Upper lobe of left lung (tissue), 6 donors: ENCODE data around the gene SNX5. TPM values are rescaled to one million over a fixed set of nuclear protein-coding genes. Genes with fewer than 3 reads are reported as not detected.

ENCODE experiments used
- ATAC-seq, 2 donors: fragments of 200-7000 bp; cut with Tn5 transposase; one replicate each; pipeline ENCODE4 v1.9.1; 2022; ENCODE audit warnings: mild to moderate bottlenecking in 2 of 2, moderate library complexity in 2 of 2; ENCODE audit not compliant: low FRiP score in 2 of 2
- DNase-seq, 2 donors: peaks; one replicate each; pipeline ENCODE4 v3.0.0-alpha.2; 2019 to 2020
- H3K27ac ChIP-seq, 4 donors: fragments of 200-600 bp; sonication (generic); one replicate each; pipeline ENCODE4 v1.5.1; 2016 to 2019
- H3K27me3 ChIP-seq, 4 donors: fragments of 200-600 bp; sonication (generic); one replicate each; pipeline ENCODE4 v1.5.1; 2017 to 2019
- H3K36me3 ChIP-seq, 4 donors: fragments of 200-600 bp; sonication (generic); one replicate each; pipeline ENCODE4 v1.5.1; 2016 to 2019
- H3K4me1 ChIP-seq, 4 donors: fragments of 200-600 bp; sonication (generic); one replicate each; pipeline ENCODE4 v1.5.1; 2018 to 2019
- H3K4me3 ChIP-seq, 4 donors: fragments of 200-600 bp; sonication (generic); one replicate each; pipeline ENCODE4 v1.5.1; 2017 to 2019; ENCODE audit warnings: mild to moderate bottlenecking in 2 of 4, moderate library complexity in 1 of 4
- H3K9me3 ChIP-seq, 4 donors: fragments of 200-600 bp; sonication (generic); one replicate each; pipeline ENCODE4 v1.5.1; 2018 to 2019
- CTCF ChIP-seq, 6 experiments: fragments of 450-650 bp in 4 of 6; fragments of 200-600 bp in 2 of 6; sonication (generic) in 2 of 6; IDR thresholded peaks; one replicate each; pipeline ENCODE4 v1.5.1; 2016 to 2019; ENCODE audit warnings: antibody characterized with exemption in 6 of 6
- EP300 ChIP-seq, 4 donors: sonication (generic); formaldehyde crosslinking; IDR thresholded peaks; one replicate each; pipeline ENCODE4 v1.5.1; 2017; ENCODE audit warnings: antibody characterized with exemption in 4 of 4, control low read depth in 2 of 4
- POLR2A ChIP-seq, 4 donors: fragments of 450-650 bp; IDR thresholded peaks; one replicate each; pipeline ENCODE4 v1.5.1; 2016 to 2017; ENCODE audit warnings: antibody characterized with exemption in 4 of 4, mild to moderate bottlenecking in 2 of 4
- POLR2AphosphoS5 ChIP-seq, 2 donors: sonication (generic); formaldehyde crosslinking; IDR thresholded peaks; one replicate each; pipeline ENCODE4 v1.5.1; 2017; ENCODE audit warnings: antibody characterized with exemption in 2 of 2
- whole genome bisulfite sequencing, 2 donors: methylation state at CpG; one replicate each; pipeline ENCODE4 v1.1.5; 2017 to 2018; 5-methylcytosine and 5-hydroxymethylcytosine counted together
- total RNA-seq, 6 donors: library from RNA; depleted of rRNA in 4 of 6; stranded (reverse); fragments of >200 nt in 4 of 6; gene quantifications; one replicate each; pipeline versions ENCODE4 v1.1.0 to v1.2.1, GENCODE V29; 2016 to 2021
- donor health status: DM: no; HTN: no; CAD: no; lungs with moderate emphysema.
- donor health status: DM: no; HTN: yes; CAD: no; lungs with severe emphysema.

SNX5 gene
- total RNA-seq, 6 donors from 2014 or later = 72.0 to 177 (median 111) TPM

- no peak for ATAC-seq
- H3K4me3 ChIP-seq = no peak overlapping the region
- TF ChIP-seq POLR2AphosphoS5 (IDR thresholded peaks at IDR 0.05) (no peak), CTCF (IDR thresholded peaks at IDR 0.05) (no peak), POLR2A (IDR thresholded peaks at IDR 0.05) (no peak), EP300 (IDR thresholded peaks at IDR 0.05) (no peak)
- WGBS, 2 donors = 74 to 77% methylated on average over 2 to 3 of the region's 3 CpGs
- no peaks in the 10 kb centered on the region for H3K27me3 ChIP-seq
- peaks cover 11 to 23% (median 19%) of the 10 kb centered on the region in 4 donors for H3K4me1 ChIP-seq
- no peaks in the 10 kb centered on the region for H3K36me3 ChIP-seq
- H3K9me3 ChIP-seq = no peaks in the 10 kb centered on the region
- peak overlapping the region; percentile 54 to 81 (median 64) for H3K27ac ChIP-seq
- DNase-seq = no peak
These were observed 71.7 kb downstream of the SNX5 start for GRCh38 chr20:17896771-17897369.

- ATAC-seq (peak in 1 of 2 donors; percentile 50), DNase-seq (no peak)
- peak overlapping the region; percentile 74 to 82 (median 78) for H3K27ac ChIP-seq
- peak in 1 of 2 donors; percentile 80 for TF ChIP-seq POLR2AphosphoS5 (IDR thresholded peaks at IDR 0.05)
- no peak for TF ChIP-seq CTCF (IDR thresholded peaks at IDR 0.05)
- no peak for TF ChIP-seq POLR2A (IDR thresholded peaks at IDR 0.05)
- peak in 2 of 4 donors; percentile 66 to 91 for TF ChIP-seq EP300 (IDR thresholded peaks at IDR 0.05)
- peaks cover 11 to 23% (median 19%) of the 10 kb centered on the region in 4 donors for H3K4me1 ChIP-seq
- no peaks in the 10 kb centered on the region for H3K9me3 ChIP-seq
- H3K4me3 ChIP-seq = peak overlapping the region in 2 of 4 donors; percentile 38 to 41
- no peaks in the 10 kb centered on the region for H3K36me3 ChIP-seq
- 38 to 44% methylated on average over 9 of the region's 9 CpGs for WGBS, 2 donors
- no peaks in the 10 kb centered on the region for H3K27me3 ChIP-seq
These were observed 72.3 kb downstream of the SNX5 start for GRCh38 chr20:17896193-17896723.

GRCh38 chr20:17895641-17896171 is 72.9 kb downstream of the SNX5 start:
- H3K4me3 ChIP-seq = peak overlapping the region in 3 of 4 donors; percentile 30 to 41 (median 38)
- DNase-seq (peak; percentile 61 to 86), ATAC-seq (peak; percentile 77 to 90)
- peaks cover 10 to 23% (median 19%) of the 10 kb centered on the region in 4 donors for H3K4me1 ChIP-seq
- no peaks in the 10 kb centered on the region for H3K9me3 ChIP-seq
- H3K36me3 ChIP-seq = no peaks in the 10 kb centered on the region
- 21 to 31% methylated on average over 16 to 17 of the region's 17 CpGs for WGBS, 2 donors
- peak; percentile 47 to 53 for TF ChIP-seq POLR2AphosphoS5 (IDR thresholded peaks at IDR 0.05)
- TF ChIP-seq EP300 (IDR thresholded peaks at IDR 0.05) = no peak
- no peaks in the 10 kb centered on the region for H3K27me3 ChIP-seq
- peak overlapping the region; percentile 74 to 82 (median 78) for H3K27ac ChIP-seq

GRCh38 chr20:17893445-17893844 is 75.1 kb downstream of the SNX5 start:
- Histone ChIP-seq H3K9me3 (peaks cover 0 to 6% (median 3%) of the 10 kb centered on the region in 4 donors), H3K4me1 (peaks cover 6 to 23% (median 19%) of the 10 kb centered on the region in 4 donors), H3K4me3 (no peak overlapping the region), H3K36me3 (no peaks in the 10 kb centered on the region), H3K27ac (no peak overlapping the region), H3K27me3 (no peaks in the 10 kb centered on the region)
- ATAC-seq (no peak), DNase-seq (no peak)
- WGBS, 2 donors = 66 to 73% methylated on average over 3 of the region's 3 CpGs
- no peak for TF ChIP-seq EP300 (IDR thresholded peaks at IDR 0.05)
- no peak for TF ChIP-seq POLR2A (IDR thresholded peaks at IDR 0.05)
- TF ChIP-seq POLR2AphosphoS5 (IDR thresholded peaks at IDR 0.05) = no peak
- TF ChIP-seq CTCF (IDR thresholded peaks at IDR 0.05) = no peak

- H3K36me3 ChIP-seq = no peaks in the 10 kb centered on the region
- H3K27ac ChIP-seq = no peak overlapping the region
- no peaks in the 10 kb centered on the region for H3K27me3 ChIP-seq
- TF ChIP-seq POLR2AphosphoS5 (IDR thresholded peaks at IDR 0.05) (no peak), POLR2A (IDR thresholded peaks at IDR 0.05) (no peak), EP300 (IDR thresholded peaks at IDR 0.05) (no peak), CTCF (IDR thresholded peaks at IDR 0.05) (no peak)
- DNase-seq (no peak), ATAC-seq (peak in 1 of 2 donors; percentile 7)
- H3K4me1 ChIP-seq = peaks cover 6 to 23% (median 15%) of the 10 kb centered on the region in 4 donors
- H3K4me3 ChIP-seq = no peak overlapping the region
- H3K9me3 ChIP-seq = peaks cover 0 to 6% (median 3%) of the 10 kb centered on the region in 4 donors
- WGBS, 2 donors = 73 to 79% methylated on average over 2 of the region's 2 CpGs
These were observed 76.2 kb downstream of the SNX5 start for GRCh38 chr20:17892189-17892938.
